ENCODE results near the gene GALNT10.

- TF ChIP-seq POLR2AphosphoS5 (IDR thresholded peaks at IDR 0.05; ENCODE audit: borderline replicate concordance, low read depth, low read length) = no peak
- no peak for TF ChIP-seq EZH2 (IDR thresholded peaks at IDR 0.05)
These were observed 274.6 kb downstream of the GALNT10 start for GRCh38 chr5:154465169-154465568.

All from SK-N-MC (cell line).